Measurements from ENCODE around the gene HMSD.
A peak's percentile ranks its signal among the peaks of the same experiment; 100 is the strongest.
"Not testable (repeated sequence)": the region's sequence is repeated elsewhere in the genome, so short reads cannot be mapped to it uniquely, and the experiment has no call there.

The HMSD gene, protein sequence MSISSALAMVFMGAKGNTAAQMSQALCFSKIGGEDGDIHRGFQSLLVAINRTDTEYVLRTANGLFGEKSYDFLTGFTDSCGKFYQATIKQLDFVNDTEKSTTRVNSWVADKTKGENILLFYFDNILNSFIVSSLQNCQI

DNA sequence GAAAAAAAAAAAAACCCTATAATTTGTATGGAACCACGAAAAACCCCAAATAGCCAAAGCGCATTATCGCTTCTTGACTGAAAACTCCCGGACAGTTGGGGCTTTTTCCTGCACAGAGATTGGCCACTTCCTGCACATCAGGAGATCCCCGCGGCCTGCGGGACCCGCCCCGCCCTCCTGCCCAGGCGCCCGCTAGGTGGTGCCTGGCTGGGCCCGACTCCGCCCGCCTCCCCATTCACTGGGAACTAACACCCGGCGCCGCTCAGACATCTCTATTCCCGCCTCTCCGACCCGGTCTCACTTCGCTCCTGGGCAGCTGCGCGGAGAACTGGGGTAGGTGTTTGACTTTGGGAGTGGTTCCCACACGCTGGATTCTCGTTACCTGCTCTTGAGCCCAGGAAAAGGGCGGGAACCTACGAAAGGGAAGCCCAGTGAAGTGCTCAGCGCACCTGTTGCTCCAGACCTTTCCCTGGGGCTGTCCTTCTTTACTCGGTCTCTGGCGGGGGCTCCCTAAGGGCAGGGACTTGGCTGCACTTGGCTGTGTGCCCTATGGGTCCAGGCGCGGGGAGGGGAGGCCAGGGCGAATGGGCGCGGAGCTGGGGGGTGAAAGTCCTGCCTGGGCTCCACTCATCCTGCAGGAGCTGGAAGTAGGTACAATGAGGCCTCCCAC is at the start of gene HMSD:
HMSD (plus strand) TSS at position 234 of the 670 bp plus-strand sequence. CDS start 4,155 bp downstream, outside the sequence.
- no peak for DNase-seq (ENCODE audit: low read depth)

DNA sequence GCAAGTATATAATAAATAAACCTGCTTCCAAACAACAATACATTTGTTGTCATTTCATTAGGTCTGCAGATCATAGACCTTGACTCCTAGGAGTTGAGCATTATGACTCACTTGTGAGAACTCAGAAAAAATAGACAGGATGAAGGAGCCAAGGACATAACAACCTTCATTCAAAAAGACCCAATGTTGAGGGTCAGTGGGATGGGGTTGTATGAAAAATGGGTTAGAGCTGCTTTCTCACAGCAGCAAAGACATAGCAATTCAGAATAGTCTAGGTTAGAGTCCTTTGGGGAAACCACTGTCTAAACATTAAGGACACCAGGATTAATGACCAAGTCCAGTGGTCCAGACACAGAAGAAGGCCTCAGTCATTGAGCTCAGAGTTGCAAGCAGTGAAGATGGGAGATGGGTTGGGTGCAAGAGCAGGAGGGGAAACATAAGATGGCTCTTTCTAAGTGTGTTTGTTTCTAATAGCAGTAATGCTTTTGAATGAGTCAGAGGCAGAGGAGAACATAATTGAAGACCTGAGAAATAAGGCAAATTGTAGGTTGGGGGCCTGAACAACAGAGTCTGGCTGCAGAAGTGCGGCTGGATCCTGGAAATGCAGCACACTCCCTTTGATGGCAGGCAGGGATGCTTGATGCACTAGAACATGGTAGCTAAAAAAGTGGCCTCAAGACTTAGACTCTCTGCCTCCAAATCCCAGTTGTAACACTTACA is 45.1 kb upstream of the HMSD start:
- no peak for DNase-seq (ENCODE audit: low read depth)

DNA sequence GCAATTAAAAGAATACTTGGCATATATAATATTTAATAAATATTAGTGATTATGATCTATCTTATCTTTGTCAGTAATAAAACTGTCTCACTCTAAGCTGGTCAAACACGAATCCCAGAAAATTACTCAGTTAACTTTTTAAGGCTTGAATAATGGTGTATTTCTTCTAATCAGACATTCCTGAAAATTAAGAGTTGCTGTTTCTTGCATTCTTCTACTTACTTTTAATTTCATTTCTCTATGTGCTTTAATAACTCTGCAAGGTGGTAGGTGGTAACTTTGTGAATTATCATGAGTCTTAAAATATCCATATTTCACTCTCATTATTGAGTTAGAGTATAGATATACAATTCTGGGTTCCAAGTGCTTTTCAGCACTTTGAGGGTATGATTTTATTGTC is 44.4 kb upstream of the HMSD start:
- no peak for DNase-seq (ENCODE audit: low read depth)

DNA sequence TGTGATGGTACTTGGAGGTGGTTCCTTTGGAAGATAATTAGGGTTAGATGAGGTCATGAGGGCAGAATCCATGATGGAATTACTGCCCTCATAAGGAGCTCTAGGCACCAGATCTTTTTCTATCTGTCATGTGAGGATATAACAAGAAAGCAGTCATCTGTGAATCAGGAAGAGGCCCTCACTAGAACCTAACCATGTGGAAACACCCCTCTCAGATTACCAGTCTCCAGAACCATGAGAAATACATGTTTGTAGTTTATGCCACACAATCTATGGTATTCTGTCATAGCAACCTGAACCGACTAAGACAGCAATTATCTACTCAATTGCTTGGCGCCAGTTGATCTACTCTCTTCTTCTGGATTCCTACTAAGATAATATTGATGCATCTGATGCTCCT is 43.7 kb upstream of the HMSD start:
- DNase-seq (ENCODE audit: low read depth), result no peak

DNA sequence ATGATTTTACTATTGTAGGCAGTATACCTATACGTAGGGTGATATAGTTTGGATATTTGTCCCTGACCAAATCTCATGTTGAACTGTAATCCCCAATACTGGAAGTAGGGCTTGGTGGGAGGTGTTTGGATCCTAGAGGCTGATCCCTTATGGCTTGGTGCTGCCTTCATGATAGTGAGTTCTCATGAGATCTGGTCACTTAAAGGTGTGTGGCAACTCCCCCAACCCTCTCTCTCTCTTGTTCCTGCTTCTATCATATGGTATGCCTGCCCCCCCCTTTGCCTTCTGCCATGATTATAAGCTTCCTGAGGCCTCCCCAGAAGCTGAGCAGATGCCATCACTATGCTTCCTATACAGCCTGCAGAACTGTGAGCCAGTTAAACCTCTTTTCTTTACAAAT is 43.0 kb upstream of the HMSD start:
- DNase-seq (ENCODE audit: low read depth), result no peak

DNA sequence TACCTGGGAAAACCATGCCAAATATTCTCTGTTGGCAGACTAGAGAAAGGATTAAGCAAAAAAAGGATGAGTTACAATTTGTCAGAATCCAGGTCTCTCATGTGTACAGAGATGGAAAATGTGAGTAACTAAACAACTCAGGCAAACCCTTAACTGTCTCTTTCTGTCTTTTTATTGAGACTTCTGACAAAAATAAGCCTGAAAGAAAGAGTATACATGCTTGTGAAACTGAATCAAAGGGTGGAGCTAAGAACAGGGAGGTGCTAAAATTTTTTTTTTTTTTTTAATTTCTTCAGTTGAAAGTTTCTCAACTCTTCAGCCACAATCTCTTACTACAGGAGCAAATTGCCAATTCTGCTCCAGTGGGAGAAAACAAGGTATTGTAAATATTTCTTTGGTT is 41.4 kb upstream of the HMSD start, which contains the start of gene SERPINB10:
SERPINB10 (plus strand) TSS at position 295 of the 400 bp plus-strand sequence. CDS start 7,553 bp downstream, outside the sequence.
- DNase-seq (ENCODE audit: low read depth), result no peak

DNA sequence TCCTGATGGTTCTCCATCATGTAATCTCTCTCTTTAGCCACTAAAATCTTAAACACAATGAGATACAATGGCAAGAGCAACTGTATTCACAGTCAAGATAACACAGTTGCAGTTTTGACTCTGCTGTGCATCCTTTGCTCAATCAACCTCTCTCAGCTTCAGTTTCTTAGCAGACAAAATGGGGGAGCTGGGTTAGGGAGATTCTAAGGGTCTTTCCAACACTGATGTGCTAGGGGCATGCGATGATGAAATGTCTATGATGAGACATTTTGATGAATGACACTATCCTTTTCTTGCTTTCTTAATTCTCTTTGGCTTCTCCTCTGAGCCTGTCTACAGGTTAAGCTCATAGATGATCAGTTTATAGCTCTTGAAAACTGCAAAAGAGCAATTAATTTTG is 40.2 kb upstream of the HMSD start:
- no peak for DNase-seq (ENCODE audit: low read depth)

DNA sequence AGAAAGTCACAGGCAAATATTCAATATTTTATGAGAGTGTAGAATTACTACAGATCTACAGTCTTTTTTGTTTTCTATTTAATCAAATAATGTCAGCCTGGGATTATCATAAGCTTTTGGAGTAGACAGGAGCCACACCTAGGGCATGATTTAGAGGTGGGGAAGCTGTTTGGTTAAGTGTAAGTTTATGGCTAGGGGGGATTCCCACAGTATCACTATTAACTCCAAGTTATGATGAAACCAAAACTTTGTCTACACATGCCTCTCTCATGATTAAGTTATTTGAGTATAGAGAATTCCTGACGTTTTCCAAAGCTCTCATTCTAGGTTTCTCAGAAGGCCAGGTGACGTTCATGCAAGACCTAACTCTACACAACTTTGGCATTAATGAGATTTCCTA is 39.2 kb upstream of the HMSD start:
- DNase-seq (ENCODE audit: low read depth), result no peak

DNA sequence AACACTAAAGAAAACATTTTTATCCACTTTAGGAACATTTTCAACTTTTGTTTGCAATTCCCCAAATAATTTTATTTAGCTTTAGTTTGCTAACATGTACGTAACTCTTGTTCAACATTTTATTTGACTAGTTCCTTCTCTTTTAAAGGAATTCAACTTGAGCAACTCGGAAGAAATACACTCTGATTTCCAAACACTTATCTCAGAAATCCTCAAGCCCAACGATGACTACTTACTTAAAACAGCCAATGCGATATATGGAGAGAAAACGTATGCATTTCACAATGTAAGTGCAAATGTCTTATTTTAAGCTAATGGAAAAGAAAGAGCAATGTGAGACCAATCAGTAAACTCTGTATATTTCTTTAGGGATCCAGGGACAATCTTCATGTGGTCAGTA is 31.3 kb upstream of the HMSD start:
- DNase-seq (ENCODE audit: low read depth), result no peak

DNA sequence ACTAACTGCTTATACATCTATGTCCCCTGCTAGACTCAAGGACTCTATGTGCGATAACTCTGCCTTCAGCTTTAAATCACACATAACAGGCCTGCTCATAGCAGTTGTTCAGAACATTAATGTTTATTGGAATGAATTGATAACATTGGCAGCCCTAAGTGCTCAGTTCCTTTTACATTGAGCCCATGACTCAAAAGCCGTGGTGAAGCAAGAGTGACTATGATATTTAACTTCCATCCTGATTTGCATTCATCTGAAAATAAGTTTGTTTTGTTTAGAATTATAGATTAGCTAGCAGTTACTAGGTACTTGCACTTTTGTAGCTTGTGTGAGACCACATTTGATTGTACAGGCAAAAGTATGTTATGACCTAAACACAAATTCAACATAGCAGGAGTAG is 27.1 kb upstream of the HMSD start:
- no peak for DNase-seq (ENCODE audit: low read depth)

DNA sequence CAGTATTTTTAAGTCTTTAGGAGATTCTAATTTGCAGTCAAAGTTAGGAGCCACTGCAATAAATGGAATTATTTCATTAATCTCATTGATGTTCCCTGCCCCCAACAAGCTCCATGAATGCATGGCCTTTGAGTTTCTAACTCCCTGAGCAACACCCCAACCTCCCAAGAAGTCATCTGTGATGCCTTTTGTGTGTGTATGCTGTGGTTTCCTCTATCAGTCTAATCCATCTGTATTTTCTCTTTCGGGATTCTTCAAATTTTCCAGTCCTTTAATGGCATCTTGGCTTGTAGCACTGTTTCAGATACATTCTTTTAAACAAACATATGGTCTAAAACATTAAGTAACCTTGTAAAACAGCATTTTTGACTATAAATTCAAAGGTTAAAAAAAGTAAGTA is 24.6 kb upstream of the HMSD start:
- DNase-seq (ENCODE audit: low read depth), result peak; percentile 43

DNA sequence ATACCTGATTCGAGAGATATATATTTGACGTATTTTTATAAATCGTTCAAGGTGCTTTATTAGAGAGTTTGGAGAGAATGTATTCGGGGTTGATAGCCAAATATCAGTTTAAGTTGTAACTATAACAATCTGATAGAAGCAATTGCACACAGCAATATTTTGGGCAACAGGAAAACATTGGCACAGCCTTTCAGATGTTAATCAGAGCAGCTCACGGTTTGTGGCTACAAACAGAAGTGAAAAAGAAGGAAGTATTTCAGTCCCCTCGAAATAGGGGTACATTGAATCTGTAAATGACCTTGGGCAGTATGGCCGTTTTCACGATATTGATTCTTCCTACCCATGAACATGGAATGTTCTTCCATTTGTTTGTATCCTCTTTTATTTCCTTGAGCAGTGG is 20.8 kb upstream of the HMSD start:
- DNase-seq (ENCODE audit: low read depth), result no peak

DNA sequence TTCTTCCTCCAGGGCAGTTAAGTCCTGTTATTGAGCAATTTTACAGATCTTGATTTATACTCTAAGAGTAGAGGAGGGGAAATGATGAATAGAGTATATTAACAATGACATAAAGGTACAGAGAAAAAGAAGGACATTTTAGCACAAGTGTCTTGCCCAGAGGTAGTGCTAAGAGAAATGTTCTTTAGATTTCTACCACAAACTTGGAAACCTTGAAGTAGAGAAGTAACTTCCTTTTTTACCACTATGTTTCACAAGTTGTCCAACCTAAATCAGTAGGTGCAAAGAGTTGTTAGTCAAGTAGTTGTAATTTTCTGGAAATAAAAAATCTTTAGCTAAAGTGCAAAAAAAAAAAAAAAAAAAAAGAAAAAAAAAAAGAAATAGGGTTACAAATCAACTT is 19.7 kb upstream of the HMSD start:
- not testable (repeated sequence) for DNase-seq (ENCODE audit: low read depth)

DNA sequence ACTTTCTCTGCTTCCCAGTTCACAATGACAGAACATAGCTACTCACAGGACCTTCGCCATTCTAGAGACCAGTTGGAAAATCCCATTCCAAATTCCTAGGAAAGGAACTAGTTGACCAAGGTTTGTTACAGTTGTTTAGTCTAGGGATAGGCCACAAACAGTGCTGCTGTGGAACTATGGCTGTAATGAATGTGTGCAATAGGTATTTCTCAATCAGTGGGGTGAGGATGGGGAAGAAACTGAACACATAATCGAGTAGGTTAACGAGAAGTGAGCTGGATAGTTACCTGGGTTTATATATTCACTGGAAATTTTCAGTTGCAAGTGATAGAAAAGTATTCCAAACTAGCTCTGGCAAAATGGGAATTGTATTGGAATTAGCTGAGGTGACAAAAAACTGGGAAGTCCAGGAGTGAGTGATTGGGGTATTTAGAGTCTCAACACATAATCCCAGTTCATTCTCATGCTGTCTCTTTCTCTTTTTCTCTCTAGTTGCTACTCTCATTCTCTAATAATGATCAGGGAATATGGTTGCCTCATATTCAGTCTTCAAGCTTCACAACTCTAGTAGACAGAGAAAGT is 18.2 kb upstream of the HMSD start:
- DNase-seq (ENCODE audit: low read depth), result no peak

DNA sequence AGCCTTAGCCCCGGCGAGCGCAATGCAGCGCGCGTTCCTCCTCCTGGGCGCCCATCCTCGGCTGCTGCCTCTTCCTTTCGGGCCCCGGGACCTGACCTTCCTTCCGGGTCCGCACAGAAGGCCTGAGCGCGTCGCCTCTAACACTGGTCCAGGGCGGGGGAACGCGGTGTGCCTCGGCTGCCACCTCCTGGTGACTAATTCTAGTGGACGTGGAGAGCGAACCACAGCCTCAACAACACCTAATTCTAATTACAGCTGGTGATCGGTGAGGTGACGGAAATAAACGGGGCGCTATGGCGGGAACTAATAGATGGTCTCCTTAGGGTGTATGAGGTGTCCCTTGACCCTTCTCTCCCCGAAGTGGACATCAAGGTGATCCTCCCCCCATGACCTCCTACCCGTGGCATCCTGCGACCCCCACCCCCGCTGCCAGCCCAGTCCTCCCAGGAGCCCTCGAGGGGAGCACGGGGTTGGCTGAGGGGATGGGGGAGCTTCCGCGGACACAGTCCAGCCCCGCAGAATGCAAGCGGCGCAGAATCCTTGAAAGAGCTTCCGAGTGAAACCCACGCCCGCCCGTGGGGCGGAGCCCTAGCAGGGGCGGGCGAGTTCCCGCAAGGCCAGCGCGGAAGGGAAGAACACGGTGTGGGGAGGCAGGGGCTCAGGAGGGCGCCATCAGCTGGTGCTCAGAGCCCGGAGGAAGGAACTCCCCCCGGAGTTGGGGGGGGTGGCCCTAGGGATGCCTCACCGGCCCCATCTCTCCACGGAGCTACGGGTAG is 12.8 kb upstream of the HMSD start:
- peak; percentile 72 for DNase-seq (ENCODE audit: low read depth)

DNA sequence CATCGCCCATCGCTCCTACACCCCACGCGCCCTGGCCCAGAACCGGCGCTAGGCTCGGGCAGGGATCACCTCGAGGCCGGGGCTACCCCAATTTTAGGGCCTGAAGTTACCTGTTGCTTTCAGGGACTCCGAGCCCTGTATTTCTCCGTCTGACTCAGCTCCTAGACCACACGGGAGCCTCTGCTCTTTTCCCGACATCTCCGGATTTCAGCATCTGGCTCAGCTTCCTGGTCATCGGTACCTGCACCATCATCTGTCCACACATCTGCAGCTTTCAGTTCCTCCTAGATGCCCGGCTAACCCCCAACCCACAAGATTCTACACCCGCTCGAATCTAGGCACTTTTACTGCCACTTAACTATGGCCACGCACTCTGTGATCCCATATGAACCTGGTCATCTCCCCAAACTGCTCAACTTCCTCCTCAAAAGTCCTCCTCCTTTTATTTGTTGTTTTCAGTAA is 12.1 kb upstream of the HMSD start:
- no peak for DNase-seq (ENCODE audit: low read depth)

DNA sequence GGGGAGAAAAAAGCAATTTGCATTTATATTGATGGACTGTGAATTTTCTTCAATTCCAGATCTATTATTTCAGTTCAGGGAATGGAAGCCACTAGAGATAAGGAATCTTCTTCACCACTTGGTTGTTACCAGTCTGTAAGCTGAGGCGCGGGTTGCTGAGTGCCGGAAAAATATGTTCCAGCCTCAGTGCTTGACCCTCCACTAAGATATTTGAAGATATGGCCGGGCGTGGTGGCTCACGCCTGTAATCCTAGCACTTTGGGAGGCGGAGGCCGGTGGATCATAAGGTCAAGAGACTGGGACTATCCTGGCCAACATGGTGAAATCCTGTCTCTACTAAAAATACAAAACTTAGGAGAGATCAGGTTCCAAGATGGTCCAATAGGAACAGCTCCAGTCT is 9.1 kb upstream of the HMSD start:
- DNase-seq (ENCODE audit: low read depth), result no peak

DNA sequence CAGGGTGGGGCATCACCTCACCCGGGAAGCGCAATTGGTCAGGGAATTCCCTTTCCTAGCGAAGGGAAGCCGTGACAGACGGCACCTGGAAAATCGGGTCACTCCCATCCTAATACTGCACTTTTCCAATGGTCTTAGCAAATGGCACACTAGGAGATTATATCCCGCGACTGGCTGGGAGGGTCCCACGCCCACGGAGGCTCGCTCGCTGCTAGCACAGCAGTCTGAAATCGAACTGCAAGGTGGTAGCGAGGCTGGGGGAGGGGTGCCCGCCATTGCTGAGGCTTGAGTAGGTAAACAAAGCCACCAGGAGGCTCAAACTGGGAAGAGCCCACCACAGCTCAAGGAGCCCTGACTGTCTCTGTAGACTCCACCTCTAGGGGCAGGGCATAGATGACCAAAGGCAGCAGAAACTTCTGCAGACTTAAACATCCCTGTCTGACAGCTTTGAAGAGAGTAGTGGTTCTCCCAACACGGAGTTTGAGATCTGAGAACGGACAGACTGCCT is 8.5 kb upstream of the HMSD start:
- not testable (repeated sequence) for DNase-seq (ENCODE audit: low read depth)

DNA sequence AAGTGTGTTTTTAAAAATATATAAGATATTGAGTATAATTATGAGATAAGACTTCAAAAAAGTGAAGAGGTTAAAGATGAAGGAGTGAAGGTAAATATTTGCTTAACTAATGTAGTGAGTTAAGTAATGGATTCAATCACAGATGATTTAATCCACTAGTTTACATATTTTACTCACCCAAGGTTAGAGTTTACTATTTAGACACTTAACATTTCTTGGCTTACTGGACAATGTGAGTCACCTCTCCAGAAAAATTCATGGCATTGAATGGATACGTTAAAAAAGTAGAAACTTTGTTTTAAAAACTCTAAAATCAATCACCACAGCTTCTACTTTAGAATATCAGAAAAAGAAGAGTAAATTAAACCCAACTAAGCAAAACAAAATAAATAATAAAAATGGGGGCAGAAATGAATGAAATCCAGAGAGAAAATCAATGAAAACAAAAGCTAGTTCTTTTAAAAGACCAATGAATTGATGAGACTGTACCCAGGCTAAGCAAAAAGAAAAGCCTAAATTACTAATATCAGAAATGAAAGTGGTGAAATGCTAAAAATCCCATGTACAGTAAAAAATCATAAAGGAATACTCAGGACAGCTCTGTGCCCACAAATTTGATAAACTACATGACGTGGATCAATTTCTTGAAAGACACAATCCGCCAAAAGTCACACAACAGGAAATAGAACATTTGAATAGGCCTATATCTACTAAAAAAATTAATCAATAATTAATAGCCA is 1.9 kb upstream of the HMSD start:
- DNase-seq (ENCODE audit: low read depth), result no peak

DNA sequence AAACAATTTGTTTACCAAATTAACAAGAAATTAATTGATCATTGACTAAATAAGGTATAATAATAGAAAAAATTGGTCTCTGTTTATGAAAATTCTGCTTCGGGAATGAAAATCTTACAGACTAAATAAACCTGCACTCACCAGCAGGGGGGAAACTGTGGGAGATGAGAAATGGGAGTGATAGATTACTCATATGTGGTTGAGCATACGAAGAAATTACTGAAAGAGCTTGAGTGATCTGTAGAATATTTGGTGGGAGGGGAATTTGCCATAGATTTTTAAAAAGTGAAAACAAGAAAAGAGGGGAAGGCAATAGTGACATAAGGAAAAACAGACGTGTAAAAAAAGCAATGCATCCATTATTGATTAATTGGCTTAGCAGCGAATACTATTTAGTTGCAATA is 2.2 kb downstream of the HMSD start:
- DNase-seq (ENCODE audit: low read depth), result no peak

DNA sequence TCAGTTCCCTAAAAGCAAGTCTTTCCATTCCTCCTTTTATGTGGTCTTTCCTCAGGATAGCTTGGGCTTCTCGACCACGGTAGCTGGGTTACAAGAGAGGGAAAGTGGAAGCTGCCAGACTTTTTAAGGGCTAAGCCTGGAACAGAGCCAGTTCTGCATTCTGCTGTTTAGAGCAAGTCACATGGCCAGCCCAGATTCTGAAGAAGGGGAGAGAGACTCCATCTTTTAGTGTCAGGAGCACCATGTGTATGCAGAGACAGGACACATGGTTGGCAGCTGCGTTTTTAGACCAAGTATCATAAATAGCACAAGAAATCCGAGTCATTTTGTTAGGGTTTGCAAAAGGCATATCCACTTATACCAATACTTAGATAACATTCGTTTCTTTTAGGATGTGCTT is 4.7 kb downstream of the HMSD start:
- DNase-seq (ENCODE audit: low read depth), result no peak

Data from HS-27A (cell line).